DOHH2 (cell line): Measurements from ENCODE around the gene BCAR3.

Source experiments
- EZH2phosphoT487 ChIP-seq: fragments of 200-600 bp; sonication (generic); IDR thresholded peaks from 2 replicates; pipeline ENCODE4 v1.6.1; 2017; ENCODE audit warnings: borderline replicate concordance, mild to moderate bottlenecking, antibody characterized with exemption, low read length, moderate library complexity, mixed read lengths
- TF ChIP-seq, protein P1 (sequence below): fragments of 200-600 bp; sonication (generic); IDR thresholded peaks from one replicate; pipeline ENCODE4 v1.5.1; 2014; ENCODE audit warnings: antibody characterized with exemption, mild to moderate bottlenecking, low read depth, low read length; ENCODE audit not compliant: poor library complexity, severe bottlenecking

GRCh38 chr1:93542398-93542797 lies 139.2 kb downstream of the BCAR3 start:
- TF ChIP-seq, protein P1, sequence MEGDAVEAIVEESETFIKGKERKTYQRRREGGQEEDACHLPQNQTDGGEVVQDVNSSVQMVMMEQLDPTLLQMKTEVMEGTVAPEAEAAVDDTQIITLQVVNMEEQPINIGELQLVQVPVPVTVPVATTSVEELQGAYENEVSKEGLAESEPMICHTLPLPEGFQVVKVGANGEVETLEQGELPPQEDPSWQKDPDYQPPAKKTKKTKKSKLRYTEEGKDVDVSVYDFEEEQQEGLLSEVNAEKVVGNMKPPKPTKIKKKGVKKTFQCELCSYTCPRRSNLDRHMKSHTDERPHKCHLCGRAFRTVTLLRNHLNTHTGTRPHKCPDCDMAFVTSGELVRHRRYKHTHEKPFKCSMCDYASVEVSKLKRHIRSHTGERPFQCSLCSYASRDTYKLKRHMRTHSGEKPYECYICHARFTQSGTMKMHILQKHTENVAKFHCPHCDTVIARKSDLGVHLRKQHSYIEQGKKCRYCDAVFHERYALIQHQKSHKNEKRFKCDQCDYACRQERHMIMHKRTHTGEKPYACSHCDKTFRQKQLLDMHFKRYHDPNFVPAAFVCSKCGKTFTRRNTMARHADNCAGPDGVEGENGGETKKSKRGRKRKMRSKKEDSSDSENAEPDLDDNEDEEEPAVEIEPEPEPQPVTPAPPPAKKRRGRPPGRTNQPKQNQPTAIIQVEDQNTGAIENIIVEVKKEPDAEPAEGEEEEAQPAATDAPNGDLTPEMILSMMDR: no peak
- TF ChIP-seq EZH2phosphoT487: no peak
